Mucosa of descending colon (tissue), 3 donors: ENCODE data around the gene PTPRS. TPM values are rescaled to one million over a fixed set of nuclear protein-coding genes. Genes with fewer than 3 reads are reported as not detected.

Source experiments
- ATAC-seq: fragments of 200-7000 bp; cut with Tn5 transposase; one replicate; pipeline ENCODE4 v1.9.1; 2020; ENCODE audit warnings: mild to moderate bottlenecking, moderate library complexity
- DNase-seq, 3 donors: peaks; one replicate each; pipeline ENCODE4 v3.0.0-alpha.2; 2020
- H3K36me3 ChIP-seq: fragments of 200-600 bp; one replicate; pipeline ENCODE4 v1.8.0; 2021; ENCODE audit warnings: low read depth, mild to moderate bottlenecking
- H3K4me1 ChIP-seq: fragments of 200-600 bp; one replicate; pipeline ENCODE4 v1.8.0; 2021; ENCODE audit warnings: low read depth, mild to moderate bottlenecking
- H3K4me3 ChIP-seq: fragments of 200-600 bp; one replicate; pipeline ENCODE4 v1.8.0; 2021; ENCODE audit warnings: mild to moderate bottlenecking
- H3K9me3 ChIP-seq: fragments of 200-600 bp; one replicate; pipeline ENCODE4 v1.8.0; 2021; ENCODE audit warnings: mild to moderate bottlenecking
- intact Hi-C, 2 donors: fragments of 100-400 bp; cut with DNase I in 1 of 2; cut with micrococcal nuclease in 1 of 2; formaldehyde crosslinking; loops; one replicate each; pipeline versions ENCODE4 v1.11.0 to v1.11.1; 2022; cut with DNase I, micrococcal nuclease
- total RNA-seq, 3 donors: library from RNA; stranded (reverse); fragmentation: NEBNext Ultra II Directional in 2 of 3; extraction: Animal tissue kit (Norgen Biotek cat#: 25700) in 2 of 3; gene quantifications; one replicate each; pipeline versions ENCODE4 v1.2.1 to v1.2.4, GENCODE V29; 2021 to 2023
- TF ChIP-seq, protein P1 (sequence below): fragments of 200-600 bp; IDR thresholded peaks from one replicate; pipeline ENCODE4 v1.8.0; 2022; ENCODE audit warnings: antibody characterized with exemption, mild to moderate bottlenecking
- donor health status: DM: no; HTN: no; CAD: no; lungs with moderate emphysema.
- donor health status: DM: no; HTN: no; CAD: no.
- donor health status: DM: no; HTN: yes; CAD: no.

The PTPRS gene
- total RNA-seq, 3 donors from 2014 or later: 7.2 to 131 (median 22.5) TPM

DNA sequence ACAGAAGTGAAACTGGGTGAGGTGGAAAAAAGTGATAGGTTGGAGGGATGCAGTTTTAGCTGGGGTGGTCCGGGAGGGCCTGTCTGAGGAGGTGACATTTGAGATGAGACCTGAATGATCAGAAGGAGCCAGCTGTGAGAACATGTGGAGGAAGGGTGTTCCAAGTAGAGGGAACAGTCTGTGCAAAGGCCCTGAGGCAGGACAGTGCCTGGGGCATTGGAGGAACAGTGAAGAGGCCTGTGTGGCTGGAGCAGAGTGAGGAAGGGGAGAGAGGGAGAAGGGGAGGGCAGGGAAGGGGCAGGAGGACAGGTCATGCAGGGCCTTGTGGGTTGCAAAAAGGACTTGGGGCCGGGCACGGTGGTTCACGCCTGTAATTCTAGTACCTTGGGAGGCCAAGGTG, 36.3 kb upstream of the PTPRS start:
- peaks cover 7% of the 10 kb centered on the region for H3K9me3 ChIP-seq
- intact Hi-C loops: no loop called here
- no peak for DNase-seq

DNA sequence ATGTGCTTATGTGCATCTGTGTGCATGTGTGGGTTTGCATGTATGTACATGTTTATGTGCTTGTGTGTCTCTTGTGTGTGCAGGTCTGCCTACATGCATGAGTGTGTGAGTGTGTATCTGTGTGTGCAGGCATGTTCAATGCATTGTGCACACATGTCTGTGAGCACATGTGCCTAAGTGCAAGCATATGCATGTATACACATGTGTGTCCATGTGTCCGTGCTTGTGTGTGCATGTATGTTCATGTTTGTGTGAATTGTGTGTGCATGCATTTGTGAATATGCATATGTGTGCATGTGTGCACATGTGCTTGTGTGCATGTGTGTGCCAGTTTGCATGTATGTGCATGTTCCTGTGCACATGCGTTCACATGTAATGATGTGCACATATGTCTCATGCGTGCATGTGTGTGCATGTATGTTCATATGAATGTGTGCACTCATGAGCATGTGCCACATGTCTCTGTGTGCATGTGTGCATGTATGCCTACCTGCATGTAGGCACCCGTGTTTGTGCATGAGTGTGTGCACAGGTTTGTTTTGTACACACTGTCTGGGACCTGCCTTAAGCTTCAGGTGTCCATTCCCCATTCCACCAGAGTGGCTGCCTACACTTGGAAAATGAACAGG, 32.1 kb upstream of the PTPRS start:
- intact Hi-C loops: no loop called here
- DNase-seq (no peak), ATAC-seq (no peak)
- Histone ChIP-seq H3K4me3 (no peak overlapping the region), H3K9me3 (no peaks in the 10 kb centered on the region), H3K36me3 (no peaks in the 10 kb centered on the region), H3K4me1 (no peaks in the 10 kb centered on the region)
- TF ChIP-seq, protein P1, sequence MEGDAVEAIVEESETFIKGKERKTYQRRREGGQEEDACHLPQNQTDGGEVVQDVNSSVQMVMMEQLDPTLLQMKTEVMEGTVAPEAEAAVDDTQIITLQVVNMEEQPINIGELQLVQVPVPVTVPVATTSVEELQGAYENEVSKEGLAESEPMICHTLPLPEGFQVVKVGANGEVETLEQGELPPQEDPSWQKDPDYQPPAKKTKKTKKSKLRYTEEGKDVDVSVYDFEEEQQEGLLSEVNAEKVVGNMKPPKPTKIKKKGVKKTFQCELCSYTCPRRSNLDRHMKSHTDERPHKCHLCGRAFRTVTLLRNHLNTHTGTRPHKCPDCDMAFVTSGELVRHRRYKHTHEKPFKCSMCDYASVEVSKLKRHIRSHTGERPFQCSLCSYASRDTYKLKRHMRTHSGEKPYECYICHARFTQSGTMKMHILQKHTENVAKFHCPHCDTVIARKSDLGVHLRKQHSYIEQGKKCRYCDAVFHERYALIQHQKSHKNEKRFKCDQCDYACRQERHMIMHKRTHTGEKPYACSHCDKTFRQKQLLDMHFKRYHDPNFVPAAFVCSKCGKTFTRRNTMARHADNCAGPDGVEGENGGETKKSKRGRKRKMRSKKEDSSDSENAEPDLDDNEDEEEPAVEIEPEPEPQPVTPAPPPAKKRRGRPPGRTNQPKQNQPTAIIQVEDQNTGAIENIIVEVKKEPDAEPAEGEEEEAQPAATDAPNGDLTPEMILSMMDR: no peak

More for the DNA sequence above, 36.3 kb upstream of the PTPRS start:
- TF ChIP-seq, protein P1: no peak
- Histone ChIP-seq H3K36me3 (no peaks in the 10 kb centered on the region), H3K4me3 (no peak overlapping the region), H3K4me1 (no peaks in the 10 kb centered on the region)
- no peak for ATAC-seq

DNA sequence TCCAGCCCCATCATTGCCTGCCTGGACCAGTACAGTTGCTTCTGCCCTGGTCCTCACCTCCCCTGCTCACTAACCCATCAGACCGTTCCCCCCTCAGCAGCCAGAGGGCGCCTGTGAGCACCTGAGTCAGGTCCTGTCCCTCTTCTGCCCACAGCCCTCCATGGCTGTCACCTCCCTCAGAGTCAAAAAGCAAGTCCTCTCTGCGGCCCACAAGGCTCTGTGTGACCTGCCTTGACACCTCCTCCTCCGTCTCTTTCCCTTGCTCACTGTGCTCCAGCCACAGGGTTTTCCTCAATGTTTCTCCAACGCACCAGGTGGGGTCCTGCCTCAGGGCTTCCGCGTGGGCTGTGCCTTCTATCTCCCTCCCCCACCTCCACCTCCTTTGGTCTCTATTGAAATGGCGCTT, 29.4 kb upstream of the PTPRS start:
- H3K4me3 ChIP-seq: no peak overlapping the region
- DNase-seq: peak in 2 of 3 donors; percentile 65 to 74

DNA sequence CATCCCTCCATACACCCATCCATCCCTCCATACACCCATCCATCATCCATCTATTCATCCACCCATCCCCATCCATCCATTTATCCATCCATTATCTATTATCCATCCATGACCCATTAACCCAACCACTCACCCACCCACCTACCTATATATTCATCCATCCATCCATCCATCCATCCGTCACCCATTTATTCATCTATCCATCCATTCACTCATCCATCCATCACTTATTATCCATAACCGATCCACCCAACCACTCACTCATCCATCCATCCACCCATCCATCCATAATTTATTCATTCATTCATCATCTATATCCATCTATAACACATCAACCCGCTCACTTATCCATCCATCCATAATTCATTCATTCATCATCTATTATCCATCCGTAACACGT, 28.7 kb upstream of the PTPRS start:
- Histone ChIP-seq H3K9me3 (no peaks in the 10 kb centered on the region), H3K4me1 (no peaks in the 10 kb centered on the region), H3K36me3 (no peaks in the 10 kb centered on the region), H3K4me3 (no peak overlapping the region)
- TF ChIP-seq, protein P1: no peak
- intact Hi-C loops: no loop called here
- DNase-seq: no peak
- ATAC-seq: no peak

More for the DNA sequence above, 29.4 kb upstream of the PTPRS start:
- no peaks in the 10 kb centered on the region for H3K36me3 ChIP-seq
- ATAC-seq: peak; percentile 59
- H3K9me3 ChIP-seq: no peaks in the 10 kb centered on the region
- TF ChIP-seq, protein P1: peak; percentile 29
- intact Hi-C loops: no loop called here
- no peaks in the 10 kb centered on the region for H3K4me1 ChIP-seq

DNA sequence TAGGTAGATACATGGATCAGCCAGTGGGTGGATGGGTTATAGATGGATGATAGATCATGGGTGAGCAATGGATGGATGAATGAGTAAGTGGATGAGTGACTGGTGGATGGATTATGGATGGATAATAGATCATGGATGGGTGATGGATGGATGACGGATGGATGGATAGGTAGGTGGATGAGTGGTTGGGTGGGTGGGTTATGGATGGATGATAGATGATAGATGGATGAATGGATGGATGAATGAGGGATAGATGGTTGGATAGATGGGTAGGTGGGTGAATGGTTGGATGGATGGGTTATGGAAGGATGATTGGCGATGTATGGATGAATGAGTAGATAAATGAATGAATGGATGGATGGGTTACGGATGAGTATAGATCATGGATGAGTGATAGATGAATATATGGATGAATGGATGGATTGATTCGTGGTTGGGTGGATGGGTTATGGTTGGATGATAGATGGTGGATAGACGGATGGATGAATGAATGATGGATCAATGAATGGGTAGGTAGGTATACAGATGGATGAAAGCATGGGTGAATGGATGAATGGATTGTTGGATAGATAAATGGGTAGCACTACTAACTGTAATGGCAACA, 27.0 kb upstream of the PTPRS start:
- no peaks in the 10 kb centered on the region for H3K4me1 ChIP-seq
- no peak overlapping the region for H3K4me3 ChIP-seq
- H3K9me3 ChIP-seq: no peaks in the 10 kb centered on the region
- H3K36me3 ChIP-seq: no peaks in the 10 kb centered on the region
- ATAC-seq (no peak), DNase-seq (no peak)
- TF ChIP-seq, protein P1: no peak
- intact Hi-C loops: no loop called here
